ENCODE results near the gene CAMK2D. TPM values are rescaled to one million over a fixed set of nuclear protein-coding genes. Genes with fewer than 3 reads are reported as not detected.
A peak's percentile ranks its signal among the peaks of the same experiment; 100 is the strongest.

CAMK2D gene
- total RNA-seq, 1 donor from 2014 or later: 50.3 TPM

DNA sequence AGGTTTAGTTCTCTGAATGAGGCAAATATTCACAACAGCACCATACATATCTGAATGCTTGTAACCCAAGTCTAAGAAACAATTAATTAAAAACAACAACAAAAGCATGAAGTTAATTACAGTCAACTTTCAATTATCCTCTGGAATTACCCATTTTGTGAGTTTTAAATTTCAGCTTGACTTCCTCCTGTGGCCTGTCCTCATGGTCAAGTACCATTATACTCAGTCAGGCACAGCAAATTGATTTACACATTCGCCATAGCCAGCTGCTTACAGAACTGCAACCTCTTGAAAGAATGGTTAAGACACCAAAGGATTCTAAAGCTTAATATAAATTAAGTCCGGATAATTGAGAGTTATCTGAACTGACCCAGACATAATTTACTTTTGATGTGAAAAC is 306.5 kb downstream of the CAMK2D start:
- Histone ChIP-seq H3K4me3 (no peak overlapping the region), H3K4me1 (no peaks in the 10 kb centered on the region), H3K27me3 (no peaks in the 10 kb centered on the region), H3K36me3 (peaks cover 0 to 5% of the 10 kb centered on the region in 2 donors), H3K27ac (no peak overlapping the region), H3K9me3 (no peaks in the 10 kb centered on the region)
- intact Hi-C loops (cut with DNase I): no loop called here
- TF ChIP-seq, protein P1, sequence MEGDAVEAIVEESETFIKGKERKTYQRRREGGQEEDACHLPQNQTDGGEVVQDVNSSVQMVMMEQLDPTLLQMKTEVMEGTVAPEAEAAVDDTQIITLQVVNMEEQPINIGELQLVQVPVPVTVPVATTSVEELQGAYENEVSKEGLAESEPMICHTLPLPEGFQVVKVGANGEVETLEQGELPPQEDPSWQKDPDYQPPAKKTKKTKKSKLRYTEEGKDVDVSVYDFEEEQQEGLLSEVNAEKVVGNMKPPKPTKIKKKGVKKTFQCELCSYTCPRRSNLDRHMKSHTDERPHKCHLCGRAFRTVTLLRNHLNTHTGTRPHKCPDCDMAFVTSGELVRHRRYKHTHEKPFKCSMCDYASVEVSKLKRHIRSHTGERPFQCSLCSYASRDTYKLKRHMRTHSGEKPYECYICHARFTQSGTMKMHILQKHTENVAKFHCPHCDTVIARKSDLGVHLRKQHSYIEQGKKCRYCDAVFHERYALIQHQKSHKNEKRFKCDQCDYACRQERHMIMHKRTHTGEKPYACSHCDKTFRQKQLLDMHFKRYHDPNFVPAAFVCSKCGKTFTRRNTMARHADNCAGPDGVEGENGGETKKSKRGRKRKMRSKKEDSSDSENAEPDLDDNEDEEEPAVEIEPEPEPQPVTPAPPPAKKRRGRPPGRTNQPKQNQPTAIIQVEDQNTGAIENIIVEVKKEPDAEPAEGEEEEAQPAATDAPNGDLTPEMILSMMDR (IDR thresholded peaks at IDR 0.05): no peak
- TF ChIP-seq POLR2AphosphoS5 (IDR thresholded peaks at IDR 0.05; ENCODE audit: insufficient read depth in 1 of 2, low read depth in 1 of 2): no peak
- TF ChIP-seq POLR2A (IDR thresholded peaks at IDR 0.05): no peak
- no peak for DNase-seq (ENCODE audit: extremely low spot score in 2 of 2)

- Histone ChIP-seq H3K36me3 (peaks cover 0 to 5% of the 10 kb centered on the region in 2 donors), H3K4me3 (no peak overlapping the region), H3K27ac (no peak overlapping the region), H3K4me1 (peaks cover 8% of the 10 kb centered on the region), H3K27me3 (no peaks in the 10 kb centered on the region), H3K9me3 (no peaks in the 10 kb centered on the region)
- intact Hi-C loops (cut with DNase I): no loop called here
- TF ChIP-seq POLR2AphosphoS5 (IDR thresholded peaks at IDR 0.05; ENCODE audit: insufficient read depth in 1 of 2, low read depth in 1 of 2) (no peak), POLR2A (IDR thresholded peaks at IDR 0.05) (no peak)
- TF ChIP-seq, protein P1 (IDR thresholded peaks at IDR 0.05): no peak
- DNase-seq (ENCODE audit: extremely low spot score in 2 of 2): no peak
Observed at GRCh38 chr4:113452868-113453620, 308.5 kb downstream of the CAMK2D start.

GRCh38 chr4:113452152-113452551 is 309.4 kb downstream of the CAMK2D start:
- intact Hi-C loops (cut with DNase I): no loop called here
- H3K4me1 ChIP-seq: peaks cover 16% of the 10 kb centered on the region

DNA sequence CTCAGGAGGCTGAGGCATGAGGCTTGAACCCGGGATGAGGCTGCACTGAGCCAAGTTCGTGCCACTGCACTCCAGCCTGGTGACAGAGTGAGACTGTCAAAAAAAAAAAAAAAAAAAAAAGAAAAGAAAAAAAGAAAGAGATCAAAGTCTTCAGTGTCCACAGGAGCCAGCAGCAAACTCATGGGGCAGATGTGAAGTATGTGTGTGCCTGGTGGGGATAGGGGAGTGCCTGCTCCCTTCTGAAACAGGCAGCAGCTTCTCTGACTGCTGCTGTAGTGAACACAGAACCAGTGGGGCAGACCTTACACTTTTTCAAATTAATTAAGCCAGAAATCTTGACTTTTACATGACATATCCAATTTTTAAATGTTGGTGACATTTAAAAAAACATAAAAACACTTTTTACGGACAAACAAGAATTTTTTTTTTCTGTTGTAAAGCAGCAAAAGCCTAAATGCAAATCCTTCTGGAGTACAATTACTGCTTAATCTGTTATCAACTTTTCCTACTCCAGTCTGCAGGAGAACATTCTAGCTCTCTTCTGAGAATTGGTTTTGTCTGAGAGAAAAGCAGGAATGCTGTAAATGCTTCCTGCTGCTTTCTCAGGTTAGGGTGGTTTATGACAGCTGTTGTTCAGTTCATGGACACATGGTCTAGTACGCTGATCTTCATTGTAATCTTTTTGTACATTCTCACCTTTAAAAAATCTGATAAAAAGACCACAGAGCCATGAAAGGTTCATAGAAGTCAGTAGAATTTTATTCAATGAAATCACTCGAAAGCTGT is 311.1 kb downstream of the CAMK2D start:
- intact Hi-C loops (cut with DNase I): no loop called here
- H3K4me3 ChIP-seq: no peak overlapping the region
- H3K27ac ChIP-seq: peak overlapping the region; percentile 4
- no peak for DNase-seq (ENCODE audit: extremely low spot score in 2 of 2)
- H3K9me3 ChIP-seq: no peaks in the 10 kb centered on the region
- H3K36me3 ChIP-seq: no peaks in the 10 kb centered on the region
- TF ChIP-seq POLR2A (IDR thresholded peaks at IDR 0.05) (no peak), POLR2AphosphoS5 (IDR thresholded peaks at IDR 0.05; ENCODE audit: insufficient read depth in 1 of 2, low read depth in 1 of 2) (no peak)
- TF ChIP-seq, protein P1 (IDR thresholded peaks at IDR 0.05): no peak
- H3K27me3 ChIP-seq: no peaks in the 10 kb centered on the region
- H3K4me1 ChIP-seq: peaks cover 33% of the 10 kb centered on the region

More at GRCh38 chr4:113452152-113452551, 309.4 kb downstream of the CAMK2D start:
- H3K36me3 ChIP-seq: peaks cover 0 to 1% of the 10 kb centered on the region in 2 donors
- H3K27ac ChIP-seq: no peak overlapping the region
- H3K4me3 ChIP-seq: no peak overlapping the region
- no peak for DNase-seq (ENCODE audit: extremely low spot score in 2 of 2)
- H3K9me3 ChIP-seq: no peaks in the 10 kb centered on the region
- TF ChIP-seq POLR2A (IDR thresholded peaks at IDR 0.05): no peak
- TF ChIP-seq, protein P1 (IDR thresholded peaks at IDR 0.05): no peak
- no peak for TF ChIP-seq POLR2AphosphoS5 (IDR thresholded peaks at IDR 0.05; ENCODE audit: insufficient read depth in 1 of 2, low read depth in 1 of 2)
- no peaks in the 10 kb centered on the region for H3K27me3 ChIP-seq
